H9 (cell line): ENCODE results near the gene ZBTB16. TPM values are rescaled to one million over a fixed set of nuclear protein-coding genes. Genes with fewer than 3 reads are reported as not detected.

ENCODE experiments used
- DNase-seq: peaks from one replicate; pipeline ENCODE4 v3.0.0-alpha.2; 2017
- H2AFZ ChIP-seq: one replicate; pipeline ENCODE4 v1.6.1; 2013; ENCODE audit warnings: mild to moderate bottlenecking, low read length, control low read depth, moderate library complexity
- H2AK5ac ChIP-seq: 2 replicates; pipeline ENCODE4 v1.6.1; 2013; ENCODE audit warnings: low read length, control low read depth, mixed read lengths; ENCODE audit not compliant: insufficient read length
- H2BK120ac ChIP-seq: one replicate; pipeline ENCODE4 v1.6.1; 2013; ENCODE audit warnings: low read depth, mild to moderate bottlenecking, low read length, control low read depth, inconsistent platforms; ENCODE audit not compliant: poor library complexity, severe bottlenecking
- H2BK12ac ChIP-seq: 2 replicates; pipeline ENCODE4 v1.6.1; 2013; ENCODE audit warnings: low read length, control low read depth, mixed read lengths, low read depth; ENCODE audit not compliant: insufficient read length
- H2BK15ac ChIP-seq: 2 replicates; pipeline ENCODE4 v1.6.1; 2013; ENCODE audit warnings: low read depth, low read length, control low read depth
- H2BK20ac ChIP-seq: one replicate; pipeline ENCODE4 v1.6.1; 2013; ENCODE audit warnings: low read depth, mild to moderate bottlenecking, low read length, control low read depth, inconsistent platforms; ENCODE audit not compliant: poor library complexity, severe bottlenecking
- H2BK5ac ChIP-seq: 2 replicates; pipeline ENCODE4 v1.6.1; 2013; ENCODE audit warnings: low read length, control low read depth, mixed read lengths; ENCODE audit not compliant: insufficient read length
- H3K14ac ChIP-seq: 2 replicates; pipeline ENCODE4 v1.6.1; 2013; ENCODE audit warnings: low read length, control low read depth; ENCODE audit not compliant: insufficient read depth
- H3K18ac ChIP-seq: 2 replicates; pipeline ENCODE4 v1.6.1; 2013; ENCODE audit warnings: low read depth, mild to moderate bottlenecking, mixed read lengths, low read length, control low read depth; ENCODE audit not compliant: insufficient read length
- H3K23ac ChIP-seq: 2 replicates; pipeline ENCODE4 v1.6.1; 2013; ENCODE audit warnings: low read length, control low read depth, mixed read lengths, low read depth; ENCODE audit not compliant: insufficient read length
- H3K23me2 ChIP-seq: 2 replicates; pipeline ENCODE4 v1.6.1; 2013; ENCODE audit warnings: low read depth, mild to moderate bottlenecking, mixed read lengths, low read length, control low read depth; ENCODE audit not compliant: insufficient read length, poor library complexity, severe bottlenecking
- H3K27ac ChIP-seq: 2 replicates; pipeline ENCODE4 v1.5.1; 2013; ENCODE audit warnings: low read length, control low read depth, mixed read lengths, low read depth; ENCODE audit not compliant: insufficient read length
- H3K27me3 ChIP-seq: 2 replicates; pipeline ENCODE4 v1.6.1; 2013; ENCODE audit warnings: low read length, control low read depth, inconsistent platforms; ENCODE audit not compliant: insufficient read depth
- H3K4ac ChIP-seq: 2 replicates; pipeline ENCODE4 v1.6.1; 2013; ENCODE audit warnings: low read depth, mild to moderate bottlenecking, control low read depth, inconsistent platforms, low read length, moderate library complexity
- H3K4me1 ChIP-seq: 2 replicates; pipeline ENCODE4 v1.6.1; 2013; ENCODE audit warnings: low read length, control low read depth, inconsistent platforms; ENCODE audit not compliant: insufficient read depth
- H3K4me2 ChIP-seq: 2 replicates; pipeline ENCODE4 v1.6.1; 2013; ENCODE audit warnings: low read length, control low read depth, mixed read lengths; ENCODE audit not compliant: insufficient read length, insufficient read depth
- H3K56ac ChIP-seq: 2 replicates; pipeline ENCODE4 v1.6.1; 2013; ENCODE audit warnings: low read depth, mild to moderate bottlenecking, mixed read lengths, low read length, control low read depth; ENCODE audit not compliant: insufficient read length
- H3K79me1 ChIP-seq: 2 replicates; pipeline ENCODE4 v1.6.1; 2013; ENCODE audit warnings: low read depth, mild to moderate bottlenecking, moderate library complexity, low read length, control low read depth, inconsistent platforms; ENCODE audit not compliant: insufficient read depth, poor library complexity, severe bottlenecking
- H3K79me2 ChIP-seq: 2 replicates; pipeline ENCODE4 v1.6.1; 2013; ENCODE audit warnings: low read length, control low read depth, inconsistent platforms; ENCODE audit not compliant: insufficient read depth
- H3K9ac ChIP-seq: 2 replicates; pipeline ENCODE4 v1.6.1; 2013; ENCODE audit warnings: low read length, control low read depth, mixed read lengths; ENCODE audit not compliant: insufficient read length; ENCODE audit errors: extremely low read depth
- H3K9me3 ChIP-seq: one replicate; pipeline ENCODE4 v1.6.1; 2013; ENCODE audit warnings: low read depth, low read length, inconsistent platforms; ENCODE audit not compliant: control insufficient read depth
- H3T11ph ChIP-seq: one replicate; pipeline ENCODE4 v1.6.1; 2013; ENCODE audit warnings: mild to moderate bottlenecking, low read length, control low read depth, inconsistent platforms
- H4K20me1 ChIP-seq: one replicate; pipeline ENCODE4 v1.6.1; 2013; ENCODE audit not compliant: control insufficient read depth, insufficient read length, insufficient read depth
- H4K5ac ChIP-seq: 2 replicates; pipeline ENCODE4 v1.6.1; 2013; ENCODE audit warnings: low read depth, mild to moderate bottlenecking, mixed read lengths, low read length, control low read depth; ENCODE audit not compliant: insufficient read length
- H4K8ac ChIP-seq: replicated peaks from 2 replicates; pipeline ENCODE4 v1.6.1; 2013; ENCODE audit warnings: low read length, control low read depth, mixed read lengths, low read depth; ENCODE audit not compliant: insufficient read length
- H4K91ac ChIP-seq: 2 replicates; pipeline ENCODE4 v1.6.1; 2013; ENCODE audit warnings: low read depth, mild to moderate bottlenecking, moderate library complexity, mixed read lengths, low read length, control low read depth; ENCODE audit not compliant: insufficient read length
- H3K27ac Mint-ChIP-seq, 3 experiments: 2 replicates in 2 of 3; 3 replicates in 1 of 3; pipeline ENCODE4 v1.8.0; 2020 to 2021; ENCODE audit warnings: mixed read lengths in 3 of 3, mild to moderate bottlenecking in 1 of 3, moderate library complexity in 1 of 3
- H3K27me3 Mint-ChIP-seq: 2 replicates; pipeline ENCODE4 v1.8.0; 2021; ENCODE audit warnings: low read depth, mild to moderate bottlenecking, moderate library complexity, mixed read lengths
- H3K36me3 Mint-ChIP-seq, 3 experiments: 2 replicates in 2 of 3; 3 replicates in 1 of 3; pipeline ENCODE4 v1.8.0; 2020 to 2021; ENCODE audit warnings: low read depth in 3 of 3, mixed read lengths in 3 of 3; ENCODE audit not compliant: insufficient read depth in 1 of 3
- H3K4me1 Mint-ChIP-seq, 2 experiments: 2 replicates each; pipeline ENCODE4 v1.8.0; 2020; ENCODE audit warnings: mixed read lengths in 2 of 2
- H3K4me3 Mint-ChIP-seq, 2 experiments: 2 replicates in 1 of 2; 3 replicates in 1 of 2; pipeline ENCODE4 v1.8.0; 2020 to 2021; ENCODE audit warnings: mild to moderate bottlenecking in 2 of 2, mixed read lengths in 2 of 2, moderate library complexity in 1 of 2
- H3K9me3 Mint-ChIP-seq, 2 experiments: 2 replicates in 1 of 2; 3 replicates in 1 of 2; pipeline ENCODE4 v1.8.0; 2020; ENCODE audit warnings: mild to moderate bottlenecking in 2 of 2, mixed read lengths in 2 of 2, moderate library complexity in 1 of 2
- CTCF ChIP-seq: fragments of 200-600 bp; sonication (generic); conservative IDR thresholded peaks from 3 replicates; pipeline ENCODE4 v1.8.0; 2021; ENCODE audit warnings: antibody characterized with exemption, mild to moderate bottlenecking
- WGBS: extraction: QIAGEN DNeasy Blood & Tissue Kit; methylation state at CpG from one replicate; pipeline ENCODE4 v1.1.7; 2013; ENCODE audit warnings: missing lambda C conversion rate, low lambda C conversion rate, mixed read lengths; ENCODE audit not compliant: insufficient read length; ENCODE audit errors: extremely low coverage; 5-methylcytosine and 5-hydroxymethylcytosine counted together
- total RNA-seq: library from RNA; stranded (reverse); gene quantifications from 2 replicates; pipeline ENCODE4 v1.2.1, GENCODE V29; 2021

The ZBTB16 gene
- total RNA-seq, 1 experiment from 2014 or later: not detected

- no peaks in the 10 kb centered on the region for H3K79me2 ChIP-seq
- no peaks in the 10 kb centered on the region for H3K23me2 ChIP-seq
- Mint-ChIP-seq H3K4me3 (no peak overlapping the region), H3K27me3 (peaks cover 19% of the 10 kb centered on the region), H3K4me1 (peaks cover 0 to 6% of the 10 kb centered on the region in 2 experiments; a peak in 1 of 4 replicates), H3K27ac (no peak overlapping the region), H3K36me3 (no peaks in the 10 kb centered on the region; a peak in 1 of 7 replicates), H3K9me3 (no peaks in the 10 kb centered on the region; a peak in 1 of 5 replicates)
- H3K23ac ChIP-seq: no peak overlapping the region
- H3K9me3 ChIP-seq: no peaks in the 10 kb centered on the region
- H2BK120ac ChIP-seq: no peak overlapping the region
- H4K5ac ChIP-seq: no peak overlapping the region
- TF ChIP-seq CTCF: no peak
- H3K18ac ChIP-seq: no peak overlapping the region
- no peaks in the 10 kb centered on the region for H4K20me1 ChIP-seq
- H3K4ac ChIP-seq: no peak overlapping the region
- H3K4me1 ChIP-seq: no peaks in the 10 kb centered on the region
- no peak overlapping the region for H3T11ph ChIP-seq
- H2AK5ac ChIP-seq: no peak overlapping the region
- H2BK20ac ChIP-seq: no peak overlapping the region
- no peak overlapping the region for H2BK12ac ChIP-seq
- no peak overlapping the region for H3K4me2 ChIP-seq
- no peaks in the 10 kb centered on the region for H3K79me1 ChIP-seq
- no peak overlapping the region for H2AFZ ChIP-seq
- no peak overlapping the region for H3K9ac ChIP-seq
- H3K14ac ChIP-seq: no peak overlapping the region
- no peak overlapping the region for H4K8ac ChIP-seq
- no peaks in the 10 kb centered on the region for H3K27me3 ChIP-seq
- DNase-seq: no peak
- no peak overlapping the region for H3K56ac ChIP-seq
- no peak overlapping the region for H4K91ac ChIP-seq
- no peak overlapping the region for H3K27ac ChIP-seq
- WGBS: no CpG with 5 or more reads among the region's 11 CpGs
- no peak overlapping the region for H2BK5ac ChIP-seq
- no peak overlapping the region for H2BK15ac ChIP-seq
These were observed 32.1 kb upstream of the ZBTB16 start for GRCh38 chr11:114027391-114027790.
